AG10803 (cell line): ENCODE results near the gene BRCA1.
"Not testable (repeated sequence)": the region's sequence is repeated elsewhere in the genome, so short reads cannot be mapped to it uniquely, and the experiment has no call there.

Experiments
- DNase-seq: peaks from one replicate; pipeline ENCODE4 v3.0.0; 2010; ENCODE audit warnings: low read depth
- H3K4me3 ChIP-seq: 2 replicates; pipeline ENCODE4 v1.5.1; 2011; ENCODE audit warnings: mild to moderate bottlenecking, low read length, control low read depth
- CTCF ChIP-seq: conservative IDR thresholded peaks from 2 replicates; pipeline ENCODE4 v1.5.1; 2011; ENCODE audit warnings: mild to moderate bottlenecking, low read length, control low read depth, inconsistent platforms

Gene BRCA1

DNA sequence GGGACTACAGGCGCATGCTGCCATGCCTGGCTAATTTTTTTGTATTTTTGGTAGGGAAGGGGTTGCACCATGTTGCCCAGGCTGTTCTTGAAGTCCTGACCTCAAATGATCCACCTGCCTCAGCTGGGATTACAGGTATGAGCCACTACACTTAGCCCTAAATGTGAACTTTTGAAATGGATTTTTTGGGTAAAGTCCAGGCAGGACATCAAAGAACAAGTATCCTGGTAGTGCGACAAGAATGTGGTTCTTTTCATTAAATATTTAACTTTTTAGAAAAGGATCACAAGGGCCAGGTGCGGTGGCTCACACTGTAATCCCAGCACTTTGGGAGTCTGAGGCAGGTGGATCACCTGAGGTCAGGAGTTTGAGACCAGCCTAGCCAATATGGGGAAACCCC lies 30.5 kb upstream of the BRCA1 start:
- TF ChIP-seq CTCF: no peak
- no peak overlapping the region for H3K4me3 ChIP-seq
- DNase-seq: no peak

GRCh38 chr17:43153197-43153835 lies 28.2 kb upstream of the BRCA1 start:
- DNase-seq, H3K4me3 ChIP-seq: not testable (repeated sequence)

DNA sequence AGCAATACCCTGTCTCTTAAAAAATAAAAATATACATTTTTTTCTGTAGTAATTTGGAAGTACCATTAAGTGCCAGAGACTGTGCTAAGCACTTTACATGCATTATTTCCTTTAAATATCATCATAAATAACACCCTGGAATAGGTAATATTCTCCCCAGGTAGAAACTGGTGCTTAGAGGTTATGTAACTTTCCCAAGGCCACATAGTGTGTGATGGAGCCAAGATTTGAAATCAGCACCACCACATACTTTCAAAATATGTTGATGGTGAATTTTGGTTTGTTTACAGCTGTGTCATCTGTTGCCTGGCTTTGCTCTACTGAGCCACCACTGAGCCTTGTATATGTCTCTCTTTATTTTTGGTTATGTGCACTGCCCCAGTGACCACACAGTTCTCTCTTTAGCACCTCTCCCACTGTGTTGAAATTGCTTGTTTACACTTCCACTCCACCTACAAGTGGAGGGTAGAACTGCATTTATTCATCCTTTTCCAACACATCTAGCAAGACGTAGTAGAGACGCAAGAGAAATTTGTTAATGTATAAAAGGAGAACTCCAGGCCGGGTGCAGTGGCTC lies 26.8 kb upstream of the BRCA1 start:
- no peak for DNase-seq
- no peak overlapping the region for H3K4me3 ChIP-seq

GRCh38 chr17:43146649-43147048 lies 21.5 kb upstream of the BRCA1 start:
- DNase-seq: no peak
- no peak overlapping the region for H3K4me3 ChIP-seq
- TF ChIP-seq CTCF: no peak

More for the DNA sequence above, 26.8 kb upstream of the BRCA1 start:
- no peak for TF ChIP-seq CTCF

DNA sequence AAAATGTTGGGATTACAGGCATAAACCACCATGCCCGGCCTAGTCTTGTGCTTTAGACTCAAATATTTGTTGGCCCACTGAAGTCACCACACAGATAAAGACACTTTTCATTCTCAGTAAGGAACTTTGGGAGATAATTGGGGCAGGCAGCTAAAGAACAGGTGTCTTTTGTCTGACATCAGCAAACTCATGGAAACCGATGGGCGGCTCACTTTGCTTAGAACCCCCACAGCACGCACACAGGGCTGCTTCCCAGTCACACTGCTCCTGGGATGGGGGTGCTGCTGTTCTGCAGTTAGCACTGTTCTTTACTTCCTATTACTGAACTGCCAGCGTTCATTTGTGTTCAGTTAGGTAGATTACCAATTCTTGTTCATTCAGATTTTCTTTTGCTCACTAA lies 18.0 kb upstream of the BRCA1 start:
- no peak for TF ChIP-seq CTCF
- no peak for DNase-seq
- H3K4me3 ChIP-seq: no peak overlapping the region

DNA sequence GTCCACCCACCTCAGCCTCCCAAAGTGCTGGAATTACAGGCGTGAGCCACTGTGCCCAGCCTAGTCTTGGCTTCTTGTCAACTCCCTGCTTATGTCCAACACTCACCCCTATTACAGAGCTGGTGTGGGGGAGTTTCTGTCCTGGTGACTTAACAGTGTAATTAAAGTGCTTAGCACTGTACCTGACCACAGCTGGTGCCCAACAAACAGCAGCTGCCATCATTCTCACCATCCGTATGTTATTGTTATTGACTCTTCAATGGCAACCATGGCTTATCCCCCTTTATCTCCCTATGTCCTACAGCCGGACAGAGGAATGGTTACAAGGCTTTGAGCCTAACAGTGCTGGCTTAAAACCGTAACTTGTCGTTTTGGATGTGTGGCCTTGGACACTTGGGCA lies 17.0 kb upstream of the BRCA1 start:
- TF ChIP-seq CTCF: no peak
- no peak for DNase-seq
- no peak overlapping the region for H3K4me3 ChIP-seq

DNA sequence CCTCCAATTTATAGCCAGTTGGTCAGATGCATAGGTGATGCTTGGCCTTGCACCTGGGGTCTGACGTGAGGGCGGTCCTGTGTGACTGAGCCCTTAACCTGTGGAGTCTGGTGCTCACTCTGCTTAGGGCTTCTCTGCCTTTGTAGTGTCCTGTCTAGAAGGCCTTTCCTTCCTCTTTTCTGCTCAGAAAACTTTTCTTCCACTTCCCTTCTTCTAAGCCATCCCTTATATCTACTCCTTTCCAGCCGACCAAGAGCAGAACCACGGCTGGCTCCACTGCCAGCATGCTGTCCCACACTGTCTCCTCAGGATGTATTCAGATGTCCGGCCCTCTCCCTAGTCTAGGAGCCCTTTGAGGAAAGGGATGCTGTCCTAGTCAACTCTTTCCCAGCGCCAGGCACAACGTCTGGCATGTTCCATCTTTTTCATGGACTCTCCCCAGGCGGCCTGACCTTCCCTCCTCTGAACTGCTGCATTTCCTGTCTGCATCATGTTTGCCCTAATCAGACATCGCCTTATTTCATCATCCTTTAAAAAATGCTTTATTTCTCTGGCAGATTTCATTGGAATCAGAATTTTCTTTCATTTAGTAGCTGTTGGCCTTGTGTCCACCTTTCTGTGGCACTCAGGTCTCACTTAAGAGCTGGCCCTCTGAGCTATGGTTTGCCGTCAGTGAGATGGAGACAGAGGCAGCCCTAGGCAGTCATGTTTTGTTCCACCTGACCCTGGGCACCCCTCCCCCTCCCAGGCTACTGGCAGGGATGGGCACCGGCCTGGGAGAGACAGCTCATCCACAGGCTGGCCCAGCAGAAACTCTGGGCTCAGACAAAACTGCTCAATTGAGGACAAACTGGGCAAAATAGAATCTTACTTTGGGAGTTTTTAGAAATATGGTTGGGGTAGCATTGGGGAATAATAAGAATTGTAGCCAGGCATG lies 15.5 kb upstream of the BRCA1 start:
- no peak for DNase-seq
- H3K4me3 ChIP-seq: no peak overlapping the region
- no peak for TF ChIP-seq CTCF

- not testable (repeated sequence) for H3K4me3 ChIP-seq, DNase-seq
Observed at GRCh38 chr17:43138531-43138930, 13.4 kb upstream of the BRCA1 start.

GRCh38 chr17:43136574-43136973 lies 11.4 kb upstream of the BRCA1 start:
- not testable (repeated sequence) for H3K4me3 ChIP-seq, DNase-seq
